RWPE1 (cell line): ENCODE measurements around the gene C1QL1.

ENCODE experiments used
- CTCF ChIA-PET: fragments of 350-600 bp; sonication (Branson Sonifier 250); formaldehyde crosslinking; extraction: SDS; loops from one replicate; lab custom pipeline; 2021; lab: Yijun Ruan, JAX
- POLR2A ChIA-PET: fragments of 400-600 bp; formaldehyde crosslinking; extraction: SDS; loops from one replicate; lab custom pipeline; 2020; ENCODE audit warnings: antibody characterized with exemption; ENCODE audit not compliant: low non-redundant PET; lab: Yijun Ruan, JAX
- DNase-seq: peaks from one replicate; pipeline ENCODE4 v3.0.0; 2012; ENCODE audit warnings: low spot score
- H3K27ac ChIP-seq: fragments of 450-650 bp; 2 replicates; pipeline ENCODE4 v1.5.1; 2017
- TF ChIP-seq, protein P1 (sequence below): fragments of 450-650 bp; conservative IDR thresholded peaks from 2 replicates; pipeline ENCODE4 v1.5.1; 2017; ENCODE audit warnings: low read depth, mild to moderate bottlenecking

The C1QL1 gene

DNA sequence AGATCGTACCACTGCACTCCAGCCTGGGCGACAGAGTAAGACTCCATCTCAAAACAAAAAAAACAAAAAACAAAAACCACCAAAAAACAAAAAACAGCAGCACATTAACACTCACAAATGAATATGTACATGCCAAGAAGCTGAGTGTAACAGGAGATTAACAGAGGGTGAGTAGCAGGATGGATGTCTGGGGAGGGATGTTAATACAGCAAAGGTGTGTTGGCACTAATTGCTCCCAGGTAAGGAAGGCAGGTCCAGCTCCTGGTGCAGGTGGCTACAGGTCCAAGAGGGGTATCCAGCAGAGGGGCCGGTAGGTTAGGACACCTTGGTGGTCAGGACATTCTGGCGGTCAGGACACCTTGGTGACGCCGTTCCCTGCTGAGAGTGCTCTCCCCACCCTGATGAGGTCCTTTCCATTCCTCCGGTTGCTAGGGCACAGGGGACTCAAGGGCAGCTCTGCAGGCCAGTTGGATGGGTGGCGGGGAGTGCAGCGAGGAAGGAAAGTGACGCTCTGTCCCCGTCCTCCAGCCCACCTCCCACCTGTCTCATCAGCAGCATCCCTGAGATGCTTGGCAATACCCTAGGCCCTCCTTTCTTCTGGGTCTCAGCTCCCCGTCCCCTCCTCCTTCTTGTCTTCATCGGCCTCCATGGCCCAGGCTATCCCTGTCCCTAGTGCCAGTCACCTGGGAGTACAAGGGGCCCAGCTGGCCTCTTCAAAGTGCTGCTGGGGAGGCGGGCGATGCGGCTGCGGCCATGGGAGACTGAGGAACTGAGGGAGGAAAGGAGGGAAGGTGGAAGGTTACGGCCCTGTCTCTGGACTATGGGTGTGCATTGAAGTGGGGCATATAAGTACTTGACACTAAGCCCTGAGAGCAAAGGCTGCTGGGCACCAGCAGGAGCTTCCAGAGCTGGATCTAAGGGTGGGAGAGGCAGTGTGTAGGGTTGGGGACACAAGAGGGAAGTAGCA lies 42.1 kb downstream of the C1QL1 start:
- no peak for DNase-seq
- H3K27ac ChIP-seq = peak overlapping the region; percentile 43
- TF ChIP-seq, protein P1, sequence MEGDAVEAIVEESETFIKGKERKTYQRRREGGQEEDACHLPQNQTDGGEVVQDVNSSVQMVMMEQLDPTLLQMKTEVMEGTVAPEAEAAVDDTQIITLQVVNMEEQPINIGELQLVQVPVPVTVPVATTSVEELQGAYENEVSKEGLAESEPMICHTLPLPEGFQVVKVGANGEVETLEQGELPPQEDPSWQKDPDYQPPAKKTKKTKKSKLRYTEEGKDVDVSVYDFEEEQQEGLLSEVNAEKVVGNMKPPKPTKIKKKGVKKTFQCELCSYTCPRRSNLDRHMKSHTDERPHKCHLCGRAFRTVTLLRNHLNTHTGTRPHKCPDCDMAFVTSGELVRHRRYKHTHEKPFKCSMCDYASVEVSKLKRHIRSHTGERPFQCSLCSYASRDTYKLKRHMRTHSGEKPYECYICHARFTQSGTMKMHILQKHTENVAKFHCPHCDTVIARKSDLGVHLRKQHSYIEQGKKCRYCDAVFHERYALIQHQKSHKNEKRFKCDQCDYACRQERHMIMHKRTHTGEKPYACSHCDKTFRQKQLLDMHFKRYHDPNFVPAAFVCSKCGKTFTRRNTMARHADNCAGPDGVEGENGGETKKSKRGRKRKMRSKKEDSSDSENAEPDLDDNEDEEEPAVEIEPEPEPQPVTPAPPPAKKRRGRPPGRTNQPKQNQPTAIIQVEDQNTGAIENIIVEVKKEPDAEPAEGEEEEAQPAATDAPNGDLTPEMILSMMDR = no peak
- CTCF ChIA-PET = interaction anchor here (1.6 kb wide), 1 partner anchor 96 kb away, joined by 8 read pairs; no protein-coding TSS in a partner anchor
- POLR2A ChIA-PET = interaction anchor here (0.5 kb wide), 1 partner anchor 25 kb away, joined by 3 read pairs; no protein-coding TSS in a partner anchor

DNA sequence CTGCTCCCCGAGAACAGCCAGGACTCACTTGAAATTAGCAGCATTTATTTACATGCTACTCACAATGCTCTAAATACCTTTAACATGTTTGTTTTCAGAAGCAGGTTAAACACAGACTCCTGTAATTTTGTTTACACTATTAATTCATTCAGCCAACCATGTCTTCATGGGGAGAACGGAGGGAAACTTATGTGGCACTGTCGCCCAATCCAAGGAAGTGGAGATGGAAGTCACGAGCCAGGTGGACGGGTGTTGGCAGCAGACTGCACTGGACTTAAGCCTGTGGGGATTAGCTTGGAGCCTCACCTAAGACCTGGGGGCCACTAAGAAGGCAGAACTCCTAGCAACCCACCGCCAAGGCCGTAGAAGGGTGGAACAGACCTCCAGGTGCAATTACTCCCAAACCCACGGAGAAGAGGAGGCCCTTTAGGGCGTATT lies 44.0 kb downstream of the C1QL1 start:
- CTCF ChIA-PET = no interaction called here
- POLR2A ChIA-PET = no interaction called here

DNA sequence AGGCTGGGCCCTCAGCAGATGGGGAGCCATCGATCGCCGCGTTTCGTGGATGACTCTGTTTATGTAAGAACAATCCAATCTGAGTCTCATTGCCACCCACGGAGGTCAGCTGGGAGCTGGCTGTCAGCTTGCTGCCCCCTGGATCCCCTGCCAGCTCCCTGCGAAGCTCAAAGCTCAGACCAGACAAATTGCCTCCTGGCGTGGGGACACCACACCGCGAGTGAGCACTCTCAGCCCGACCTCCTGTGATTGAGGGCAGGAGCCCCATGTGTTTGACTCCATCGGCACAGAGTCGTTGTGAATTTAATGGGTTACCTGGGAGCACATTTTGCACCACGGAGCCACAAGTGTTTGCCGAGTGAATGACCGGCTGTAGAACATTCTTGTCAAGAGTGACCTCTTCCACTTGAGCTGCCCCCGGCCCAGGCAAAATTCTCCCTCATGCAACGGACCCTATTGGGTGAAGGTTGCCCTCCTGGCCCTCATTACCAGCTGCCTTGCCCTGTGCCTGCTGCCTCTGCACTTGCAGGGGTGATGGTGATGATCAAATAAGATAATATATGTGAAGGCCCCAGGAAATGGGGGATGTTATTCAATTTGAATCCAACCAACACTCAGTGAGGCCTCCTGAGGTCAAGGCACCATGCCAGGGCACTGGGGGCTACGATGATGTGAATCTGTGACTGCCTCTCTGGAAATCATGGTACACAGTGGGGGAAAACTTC lies 45.2 kb downstream of the C1QL1 start:
- POLR2A ChIA-PET = no interaction called here
- H3K27ac ChIP-seq = 0 out of 2 replicates have a peak overlapping the region, but pooled peaks have one; percentile 0
- TF ChIP-seq, protein P1 = no peak
- no peak for DNase-seq
- CTCF ChIA-PET = interaction anchor here (2.8 to 5.6 kb wide), 2 partner anchors 98 to 176 kb away, joined by 29 to 113 read pairs; no protein-coding TSS in a partner anchor

More for the DNA sequence above, 44.0 kb downstream of the C1QL1 start:
- DNase-seq = no peak
- TF ChIP-seq, protein P1 = no peak
- H3K27ac ChIP-seq = peak overlapping the region; percentile 47

DNA sequence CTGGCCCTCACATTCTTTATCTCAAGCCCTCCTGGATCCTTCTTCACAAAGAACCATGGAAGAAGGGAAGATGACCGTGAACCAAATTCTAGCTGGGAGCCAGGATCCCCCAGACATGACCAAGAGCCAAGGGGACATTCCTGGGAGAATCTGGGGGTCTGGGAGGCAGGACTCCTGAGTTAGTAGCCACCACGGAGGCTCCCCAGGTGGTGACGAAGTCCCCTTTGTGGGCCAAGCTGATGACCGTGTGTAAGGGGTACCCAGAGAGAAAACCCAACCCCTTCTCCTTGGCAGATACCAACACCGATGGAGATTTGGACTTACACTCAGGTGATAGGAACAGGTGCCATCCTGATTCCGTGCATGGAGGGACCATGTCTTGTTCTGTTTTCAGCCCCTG lies 46.0 kb downstream of the C1QL1 start:
- ChIA-PET CTCF (interaction anchor here (0.6 to 5.6 kb wide), 3 partner anchors 99 to 275 kb away, joined by 8 to 113 read pairs (median 29); no protein-coding TSS in a partner anchor), POLR2A (no interaction called here)
- no peak overlapping the region; the same call in 1 of the 2 replicates for H3K27ac ChIP-seq
- TF ChIP-seq, protein P1 = no peak
- no peak for DNase-seq

DNA sequence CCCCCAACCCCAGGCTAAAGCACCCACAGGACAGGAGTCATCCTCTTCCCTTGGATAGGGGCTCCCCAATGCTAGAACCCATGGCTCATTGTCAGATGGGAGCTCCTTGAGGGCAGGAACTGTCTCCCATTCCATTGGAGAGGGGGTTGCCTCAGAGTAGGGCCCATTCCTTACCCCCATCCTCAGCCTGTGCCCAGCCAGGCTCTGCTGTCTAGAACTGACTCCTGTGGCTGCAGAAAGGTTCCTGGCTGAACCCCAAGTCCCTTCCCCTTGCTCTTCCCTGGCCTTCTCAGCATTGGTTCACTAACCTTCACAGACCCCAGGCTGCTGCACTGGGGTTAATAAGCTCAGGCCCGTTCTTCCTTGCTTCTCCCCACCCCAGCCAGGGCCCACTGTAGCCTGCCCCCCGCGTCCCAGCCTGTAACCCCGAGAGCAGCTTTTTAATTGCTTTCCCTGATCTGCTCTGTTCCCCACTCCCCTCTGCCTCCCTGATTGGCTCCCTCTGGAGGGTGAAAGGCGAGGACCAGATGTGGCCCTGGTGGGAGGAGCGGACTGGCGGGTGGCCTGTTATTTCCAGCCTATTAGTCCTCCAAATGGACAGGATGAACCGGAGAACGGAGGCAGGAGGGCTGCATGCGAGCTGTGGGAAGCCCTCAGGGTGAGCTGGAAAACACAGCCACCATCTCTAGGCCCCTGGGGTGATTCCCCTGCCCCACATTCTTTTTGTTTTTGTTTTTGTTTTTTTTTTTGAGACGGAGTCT lies 46.8 kb downstream of the C1QL1 start:
- ChIA-PET CTCF (interaction anchor here (0.6 to 5.6 kb wide), 7 partner anchors 12 to 178 kb away, joined by 3 to 113 read pairs (median 6); partner anchors contain the start of gene C1QL1), POLR2A (interaction anchor here (0.6 to 1.1 kb wide), 3 partner anchors 98 to 103 kb away, joined by 3 to 5 read pairs (median 4); no protein-coding TSS in a partner anchor)
- no peak for DNase-seq
- no peak overlapping the region; the same call in 1 of the 2 replicates for H3K27ac ChIP-seq
- TF ChIP-seq, protein P1 = no peak
